Lung (tissue), 12 donors: ENCODE measurements around the gene COA4. TPM values are rescaled to one million over a fixed set of nuclear protein-coding genes. Genes with fewer than 3 reads are reported as not detected.

Source experiments
- ATAC-seq: fragments of 200-7000 bp; cut with Tn5 transposase; one replicate; pipeline ENCODE4 v1.9.1; 2020; ENCODE audit warnings: moderate number of reproducible peaks; ENCODE audit not compliant: insufficient read depth, low FRiP score
- DNase-seq, 3 donors: peaks; one replicate each; pipeline ENCODE4 v3.0.0-alpha.2; 2013 to 2017
- H3K27ac ChIP-seq, 2 donors: one replicate each; pipeline ENCODE4 v1.5.1; 2013; ENCODE audit warnings: mild to moderate bottlenecking in 2 of 2, moderate library complexity in 2 of 2, control low read depth in 1 of 2, inconsistent platforms in 1 of 2, low read depth in 1 of 2, low read length in 1 of 2
- H3K27me3 ChIP-seq, 3 donors: one replicate each; pipeline ENCODE4 v1.5.1; 2013; ENCODE audit warnings: low read length in 2 of 3; ENCODE audit not compliant: control insufficient read depth in 3 of 3, insufficient read depth in 3 of 3
- H3K36me3 ChIP-seq, 4 donors: one replicate each; pipeline ENCODE4 v1.5.1; 2013; ENCODE audit warnings: low read length in 4 of 4, mild to moderate bottlenecking in 1 of 4, moderate library complexity in 1 of 4; ENCODE audit not compliant: control insufficient read depth in 4 of 4, insufficient read depth in 4 of 4
- H3K4me1 ChIP-seq, 5 donors: one replicate each; pipeline ENCODE4 v1.5.1; 2013; ENCODE audit warnings: low read length in 5 of 5, mild to moderate bottlenecking in 2 of 5, moderate library complexity in 1 of 5; ENCODE audit not compliant: control insufficient read depth in 5 of 5, insufficient read depth in 5 of 5
- H3K4me3 ChIP-seq: one replicate; pipeline ENCODE4 v1.5.1; 2013; ENCODE audit warnings: mild to moderate bottlenecking, control low read depth, moderate library complexity
- H3K9ac ChIP-seq, 2 donors: one replicate each; pipeline ENCODE4 v1.5.1; 2013; ENCODE audit warnings: low read length in 2 of 2, control low read depth in 1 of 2; ENCODE audit not compliant: insufficient read depth in 1 of 2
- H3K9me3 ChIP-seq, 4 donors: one replicate each; pipeline ENCODE4 v1.5.1; 2013; ENCODE audit warnings: low read length in 3 of 4, mild to moderate bottlenecking in 1 of 4, moderate library complexity in 1 of 4; ENCODE audit not compliant: control insufficient read depth in 4 of 4, insufficient read depth in 3 of 4
- WGBS, 2 donors: extraction: QIAGEN DNeasy Blood & Tissue Kit; methylation state at CpG; one replicate each; pipeline ENCODE4 v1.1.7; 2013; 5-methylcytosine and 5-hydroxymethylcytosine counted together
- polyA plus RNA-seq, 2 donors: library from polyadenylated mRNA; stranded (reverse); fragments of 200-250 nt; gene quantifications; one replicate each; pipeline ENCODE4 v1.2.1, GENCODE V29; 2013
- total RNA-seq, 2 donors: library from RNA; depleted of rRNA in 1 of 2; stranded (reverse); fragments of >200 nt in 1 of 2; gene quantifications; one replicate each; pipeline ENCODE4 v1.2.1, GENCODE V29; 2014 to 2021
- TF ChIP-seq, protein P1 (sequence below): IDR thresholded peaks from 2 replicates; pipeline ENCODE4 v1.5.1; 2012; ENCODE audit warnings: mild to moderate bottlenecking; ENCODE audit errors: control extremely low read depth, extremely low read depth
- donor health status: control.
- donor health status: control.
- donor health status: Bipolar disorder and iron deficiency.
- donor health status: healthy.
- donor health status: DM: yes; HTN: yes; CAD: no.

The COA4 gene
- total and polyA plus RNA-seq, 4 donors = 40.0 to 105 (median 70.2) TPM

DNA sequence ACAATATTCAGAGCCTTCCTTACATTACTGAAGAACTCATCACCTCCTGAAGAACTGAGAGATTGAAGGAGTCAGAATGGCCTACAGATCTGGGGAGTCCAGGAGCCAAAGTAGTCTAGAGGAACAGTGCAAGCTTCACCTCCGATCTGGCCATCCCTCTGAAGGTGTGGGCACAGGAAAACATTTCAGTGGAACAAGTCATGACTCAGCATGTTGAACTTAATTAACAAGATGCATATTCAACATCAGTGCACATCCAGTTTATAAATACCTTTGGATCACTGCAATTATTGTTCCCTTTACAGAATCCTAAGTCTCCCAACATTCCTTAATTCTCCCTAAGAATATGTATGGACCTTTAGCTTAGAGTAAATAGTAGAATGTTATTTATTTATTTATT lies 25.7 kb upstream of the COA4 start:
- peaks cover 8 to 17% (median 11%) of the 10 kb centered on the region in 4 donors for H3K36me3 ChIP-seq
- H3K4me3 ChIP-seq = no peak overlapping the region
- no peak for DNase-seq
- WGBS, 2 donors = 86 to 95% methylated on average over 1 of the region's 1 CpG
- H3K27me3 ChIP-seq = no peaks in the 10 kb centered on the region
- TF ChIP-seq, protein P1, sequence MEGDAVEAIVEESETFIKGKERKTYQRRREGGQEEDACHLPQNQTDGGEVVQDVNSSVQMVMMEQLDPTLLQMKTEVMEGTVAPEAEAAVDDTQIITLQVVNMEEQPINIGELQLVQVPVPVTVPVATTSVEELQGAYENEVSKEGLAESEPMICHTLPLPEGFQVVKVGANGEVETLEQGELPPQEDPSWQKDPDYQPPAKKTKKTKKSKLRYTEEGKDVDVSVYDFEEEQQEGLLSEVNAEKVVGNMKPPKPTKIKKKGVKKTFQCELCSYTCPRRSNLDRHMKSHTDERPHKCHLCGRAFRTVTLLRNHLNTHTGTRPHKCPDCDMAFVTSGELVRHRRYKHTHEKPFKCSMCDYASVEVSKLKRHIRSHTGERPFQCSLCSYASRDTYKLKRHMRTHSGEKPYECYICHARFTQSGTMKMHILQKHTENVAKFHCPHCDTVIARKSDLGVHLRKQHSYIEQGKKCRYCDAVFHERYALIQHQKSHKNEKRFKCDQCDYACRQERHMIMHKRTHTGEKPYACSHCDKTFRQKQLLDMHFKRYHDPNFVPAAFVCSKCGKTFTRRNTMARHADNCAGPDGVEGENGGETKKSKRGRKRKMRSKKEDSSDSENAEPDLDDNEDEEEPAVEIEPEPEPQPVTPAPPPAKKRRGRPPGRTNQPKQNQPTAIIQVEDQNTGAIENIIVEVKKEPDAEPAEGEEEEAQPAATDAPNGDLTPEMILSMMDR = no peak
- no peak for ATAC-seq
- H3K4me1 ChIP-seq = peaks cover 0 to under 1% (median 0%) of the 10 kb centered on the region in 5 donors
- H3K9ac ChIP-seq = no peak overlapping the region
- no peaks in the 10 kb centered on the region for H3K9me3 ChIP-seq
- H3K27ac ChIP-seq = no peak overlapping the region

DNA sequence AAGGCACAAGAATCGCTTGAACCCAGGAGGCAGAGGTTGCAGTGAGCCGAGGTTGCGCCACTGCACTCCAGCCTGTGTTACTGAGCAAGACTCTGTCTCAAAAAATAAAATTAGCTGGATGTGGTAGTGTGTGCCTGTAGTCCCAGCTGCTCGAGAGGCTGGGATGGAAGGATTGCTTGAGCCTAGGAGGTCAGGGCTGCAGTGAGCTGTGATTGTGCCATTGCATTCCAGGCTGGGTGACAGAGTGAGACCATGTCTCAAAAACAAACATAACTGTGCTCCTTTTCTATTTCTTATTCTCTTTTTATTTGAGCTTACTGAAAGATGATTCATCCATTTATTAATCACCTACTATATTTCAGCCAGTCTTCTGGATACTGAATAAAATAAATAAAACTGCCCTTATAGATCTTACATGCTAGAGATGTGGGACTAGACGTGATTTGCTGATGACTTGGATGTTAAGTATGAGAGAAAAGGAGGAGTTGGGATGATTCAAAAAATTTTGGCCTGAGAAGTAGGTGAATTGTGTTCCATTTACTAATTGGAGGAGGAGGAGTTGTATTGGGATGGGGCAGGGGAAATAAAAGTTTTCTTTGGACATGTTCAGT lies 18.2 kb upstream of the COA4 start:
- ATAC-seq (no peak), DNase-seq (no peak)
- TF ChIP-seq, protein P1 = no peak
- 95 to 97% methylated on average over 5 of the region's 5 CpGs for WGBS, 2 donors
- no peaks in the 10 kb centered on the region for H3K9me3 ChIP-seq
- no peak overlapping the region for H3K4me3 ChIP-seq
- no peak overlapping the region for H3K27ac ChIP-seq
- peaks cover 9 to 16% (median 10%) of the 10 kb centered on the region in 4 donors for H3K36me3 ChIP-seq
- no peak overlapping the region for H3K9ac ChIP-seq
- no peaks in the 10 kb centered on the region for H3K4me1 ChIP-seq
- no peaks in the 10 kb centered on the region for H3K27me3 ChIP-seq

DNA sequence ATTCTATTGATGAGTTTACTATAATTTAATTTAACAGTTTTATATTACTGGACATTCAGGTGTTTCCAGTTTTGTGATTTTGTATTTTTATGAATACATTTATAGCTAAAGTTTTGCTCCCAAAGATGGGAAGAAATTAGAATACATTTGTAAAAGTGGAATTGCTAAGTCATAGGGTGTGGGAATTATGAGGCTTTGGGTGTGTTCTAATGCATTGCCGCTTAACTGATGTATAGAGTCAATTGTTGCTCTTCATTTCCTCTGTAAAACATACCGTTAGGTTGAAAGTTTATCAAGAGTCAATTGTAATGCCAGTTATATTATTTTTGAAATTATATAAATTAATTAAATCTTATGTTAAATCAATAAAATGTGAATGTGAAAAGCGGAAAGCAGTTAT lies 16.4 kb upstream of the COA4 start:
- TF ChIP-seq, protein P1 = no peak
- no peak for DNase-seq
- no peaks in the 10 kb centered on the region for H3K9me3 ChIP-seq
- H3K27me3 ChIP-seq = no peaks in the 10 kb centered on the region
- no peaks in the 10 kb centered on the region for H3K4me1 ChIP-seq
- WGBS, 2 donors = 97 to 98% methylated on average over 3 of the region's 3 CpGs
- ATAC-seq = no peak
- no peak overlapping the region for H3K27ac ChIP-seq
- H3K4me3 ChIP-seq = no peak overlapping the region
- H3K36me3 ChIP-seq = peaks cover 9 to 13% (median 10%) of the 10 kb centered on the region in 4 donors
- no peak overlapping the region for H3K9ac ChIP-seq

DNA sequence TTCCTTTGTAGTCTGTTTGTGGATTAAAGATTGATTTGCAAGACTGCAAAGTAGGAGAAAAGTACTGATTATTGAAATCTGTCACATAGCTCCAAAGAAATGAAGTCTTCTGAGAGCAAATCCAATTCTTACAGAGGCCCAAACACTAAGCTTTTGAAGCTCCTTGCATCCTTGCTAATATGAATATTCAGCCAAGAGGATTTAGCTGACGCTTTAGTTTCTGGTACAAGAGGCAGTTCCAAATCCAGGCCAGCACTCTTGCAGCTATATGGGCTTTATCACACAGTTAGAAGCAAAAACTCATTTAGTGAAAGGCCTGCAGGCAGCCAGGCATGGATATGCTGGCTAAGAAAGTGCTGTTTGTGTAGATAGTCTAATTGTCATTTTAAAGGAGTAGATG lies 12.9 kb upstream of the COA4 start:
- Histone ChIP-seq H3K4me1 (no peaks in the 10 kb centered on the region), H3K9ac (no peak overlapping the region), H3K27me3 (no peaks in the 10 kb centered on the region), H3K27ac (no peak overlapping the region), H3K36me3 (peaks cover 3 to 13% (median 8%) of the 10 kb centered on the region in 4 donors), H3K4me3 (no peak overlapping the region), H3K9me3 (no peaks in the 10 kb centered on the region)
- DNase-seq = no peak
- 91 to 100% methylated on average over 1 of the region's 1 CpG for WGBS, 2 donors
- TF ChIP-seq, protein P1 = no peak
- no peak for ATAC-seq
